Cardiac atrium fibroblast (primary cell): Measurements from ENCODE around the gene UBQLNL. TPM values are rescaled to one million over a fixed set of nuclear protein-coding genes. Genes with fewer than 3 reads are reported as not detected.

ENCODE experiments used
- total RNA-seq: library from RNA; depleted of rRNA; stranded (reverse); fragments of >200 nt; gene quantifications from 2 replicates; pipeline ENCODE4 v1.2.3, GENCODE V29; 2015

The UBQLNL gene, protein sequence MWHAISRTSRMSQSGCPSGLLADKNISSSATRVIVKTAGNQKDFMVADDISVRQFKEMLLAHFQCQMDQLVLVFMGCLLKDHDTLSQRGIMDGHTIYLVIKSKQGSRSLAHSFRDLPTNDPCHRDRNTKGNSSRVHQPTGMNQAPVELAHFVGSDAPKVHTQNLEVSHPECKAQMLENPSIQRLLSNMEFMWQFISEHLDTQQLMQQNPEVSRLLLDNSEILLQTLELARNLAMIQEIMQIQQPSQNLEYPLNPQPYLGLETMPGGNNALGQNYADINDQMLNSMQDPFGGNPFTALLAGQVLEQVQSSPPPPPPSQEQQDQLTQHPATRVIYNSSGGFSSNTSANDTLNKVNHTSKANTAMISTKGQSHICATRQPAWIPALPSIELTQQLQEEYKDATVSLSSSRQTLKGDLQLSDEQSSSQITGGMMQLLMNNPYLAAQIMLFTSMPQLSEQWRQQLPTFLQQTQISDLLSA
- total RNA-seq: 0.36 TPM in 1 of 2 replicates, not detected in the other

DNA sequence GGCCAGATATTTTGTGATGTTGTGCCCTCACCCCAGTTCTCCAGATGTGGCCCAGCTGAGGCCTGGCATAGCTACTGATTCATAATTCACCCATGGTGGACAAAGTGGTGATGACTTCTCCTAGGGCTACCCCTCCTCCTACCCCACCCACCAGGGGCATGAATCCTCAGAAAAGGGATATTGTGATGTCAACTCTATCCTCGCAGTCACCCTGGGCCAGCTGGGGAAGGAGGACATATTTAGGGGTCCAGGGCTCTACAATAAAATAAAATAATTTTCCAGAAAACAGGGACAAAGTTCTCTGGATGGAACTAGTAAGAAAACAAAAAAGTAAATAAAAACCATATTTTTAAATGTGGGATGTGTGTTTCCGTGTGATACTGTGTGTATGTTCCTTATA, at the start of gene UBQLNL:
UBQLNL (minus strand) TSS at position 101 of the 400 bp plus-strand sequence. CDS start 258 bp downstream, outside the sequence.

DNA sequence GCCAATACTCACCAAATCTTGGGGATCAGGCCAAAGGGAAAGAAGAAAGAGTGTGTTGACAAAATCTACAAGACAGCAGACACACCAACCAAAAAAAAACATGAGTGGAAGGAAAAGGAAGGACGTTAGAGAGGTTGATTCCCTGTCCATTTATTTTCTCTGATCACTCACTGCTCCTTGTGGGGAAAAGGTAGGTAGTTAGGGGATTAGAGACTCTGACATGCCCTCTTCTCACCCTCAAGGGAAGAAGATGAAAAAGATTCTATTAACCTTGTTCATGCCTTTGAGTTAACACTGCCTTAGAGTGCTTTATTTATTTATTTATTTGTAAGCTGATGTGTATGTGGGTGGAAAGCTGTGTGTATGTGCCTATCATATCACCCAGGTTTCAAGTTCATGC, 31.9 kb upstream of the UBQLNL start, which contains the start of gene OR52H1:
OR52H1 (minus strand) TSS at position 101 of the 400 bp plus-strand sequence. CDS start 3,035 bp downstream, outside the sequence.

DNA sequence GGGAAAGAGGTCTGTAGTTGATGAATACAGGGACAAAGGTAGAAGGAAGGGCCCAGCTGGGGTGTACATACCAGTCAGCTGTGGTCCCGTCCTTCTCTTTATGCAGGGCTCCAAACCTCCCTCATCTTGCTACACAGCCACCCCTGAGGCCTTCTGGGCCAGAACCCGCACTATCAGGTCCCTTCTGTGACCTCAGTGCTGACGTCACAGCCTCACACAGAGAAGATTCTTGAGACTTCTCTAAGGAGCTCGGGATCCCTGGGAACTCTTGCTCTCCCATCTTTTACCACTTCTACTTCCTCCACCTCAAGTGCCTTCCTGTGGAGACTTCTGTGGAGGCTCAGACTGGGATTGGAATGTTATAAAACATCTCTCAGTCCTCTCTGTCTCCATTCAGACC, 6.7 kb downstream of the UBQLNL start, which contains the start of gene UBQLN3:
UBQLN3 (minus strand) TSS at position 155 of the 400 bp plus-strand sequence. CDS start 399 bp downstream, outside the sequence.

DNA sequence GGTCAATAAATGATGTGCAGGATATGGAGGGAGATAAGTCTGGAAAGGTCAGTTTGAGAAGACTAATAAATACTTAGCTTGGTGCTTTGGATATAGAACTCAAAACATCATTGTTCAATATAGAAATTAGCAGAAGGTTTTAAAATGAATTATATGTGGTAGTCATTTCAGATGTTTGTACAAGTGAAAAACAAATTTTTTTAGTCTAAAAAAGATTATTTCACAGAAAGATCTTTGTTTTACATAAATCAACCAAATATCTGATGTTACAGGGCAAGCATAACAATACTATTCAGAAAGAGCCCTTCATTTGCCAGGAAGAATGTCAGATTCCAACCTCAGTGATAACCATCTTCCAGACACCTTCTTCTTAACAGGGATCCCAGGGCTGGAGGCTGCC, 28.1 kb downstream of the UBQLNL start, which contains the start of gene OR52D1:
OR52D1 (plus strand) TSS at position 301 of the 400 bp plus-strand sequence; CDS start at position 323, 22 bp downstream.

Other genes starting within 250 kb of the UBQLNL start
- not detected in 2 replicates for gene HBE1, start 246.8 kb downstream of the UBQLNL start, total RNA-seq
- gene OR51B4, start 214.8 kb downstream of the UBQLNL start, total RNA-seq: not detected in 2 replicates
- not detected in 2 replicates for gene OR51B2, start 192.4 kb downstream of the UBQLNL start, total RNA-seq
- gene OR51B5, start 173.2 kb downstream of the UBQLNL start, total RNA-seq: not detected in 2 replicates
- gene OR51B6, start 165.2 kb downstream of the UBQLNL start, total RNA-seq: not detected in 2 replicates
- not detected in 2 replicates for gene OR51M1, start 132.9 kb downstream of the UBQLNL start, total RNA-seq
- gene OR51Q1, start 94.6 kb downstream of the UBQLNL start, total RNA-seq: not detected in 2 replicates
- not detected in 2 replicates for gene OR51I1, start 75.2 kb downstream of the UBQLNL start, total RNA-seq
- gene OR51I2, start 67.4 kb downstream of the UBQLNL start, total RNA-seq: not detected in 2 replicates
- gene OR52D1, start 28.0 kb downstream of the UBQLNL start, total RNA-seq: not detected in 2 replicates
- gene UBQLN3, start 6.7 kb downstream of the UBQLNL start, total RNA-seq: not detected in 2 replicates
- gene OR52H1, start 31.8 kb upstream of the UBQLNL start, total RNA-seq: not detected in 2 replicates
- gene OR52B6, start 64.2 kb upstream of the UBQLNL start, total RNA-seq: not detected in 2 replicates
- gene TRIM6, start 79.9 kb upstream of the UBQLNL start, total RNA-seq: 0.32 and 0.72 TPM in 2 replicates
- 6.0 and 7.8 TPM in 2 replicates for gene TRIM34, start 108.3 kb upstream of the UBQLNL start, total RNA-seq
- 12.0 and 16.2 TPM in 2 replicates for gene TRIM5, start 168.4 kb upstream of the UBQLNL start, total RNA-seq
- gene TRIM22, start 173.1 kb upstream of the UBQLNL start, total RNA-seq: 21.7 and 56.9 TPM in 2 replicates
- not detected in 2 replicates for gene OR56B1, start 219.7 kb upstream of the UBQLNL start, total RNA-seq
- not detected in 2 replicates for gene OR52N4, start 237.5 kb upstream of the UBQLNL start, total RNA-seq